ENCODE data around the gene REPIN1.

The REPIN1 gene

GRCh38 chr7:150371996-150372270, 3.3 kb downstream of the REPIN1 start:
- no peak overlapping the region for H3K4me3 ChIP-seq (ENCODE audit: low read depth, low read length)
- no peak for TF ChIP-seq CTCF (IDR thresholded peaks at IDR 0.05; ENCODE audit: borderline replicate concordance, insufficient read depth, low read depth, low read length)

- H3K4me3 ChIP-seq (ENCODE audit: low read depth, low read length), result no peak overlapping the region
- TF ChIP-seq CTCF (IDR thresholded peaks at IDR 0.05; ENCODE audit: borderline replicate concordance, insufficient read depth, low read depth, low read length), result no peak
These were observed 3.8 kb downstream of the REPIN1 start for GRCh38 chr7:150372271-150373048.

- no peak for TF ChIP-seq CTCF (IDR thresholded peaks at IDR 0.05; ENCODE audit: borderline replicate concordance, insufficient read depth, low read depth, low read length)
- no peak overlapping the region for H3K4me3 ChIP-seq (ENCODE audit: low read depth, low read length)
These were observed 4.6 kb downstream of the REPIN1 start for GRCh38 chr7:150373049-150373801.

GRCh38 chr7:150374026-150374425, 5.4 kb downstream of the REPIN1 start:
- no peak for TF ChIP-seq CTCF (IDR thresholded peaks at IDR 0.05; ENCODE audit: borderline replicate concordance, insufficient read depth, low read depth, low read length)
- H3K4me3 ChIP-seq (ENCODE audit: low read depth, low read length), result no peak overlapping the region

GRCh38 chr7:150374472-150374871, 5.8 kb downstream of the REPIN1 start:
- no peak for TF ChIP-seq CTCF (IDR thresholded peaks at IDR 0.05; ENCODE audit: borderline replicate concordance, insufficient read depth, low read depth, low read length)
- H3K4me3 ChIP-seq (ENCODE audit: low read depth, low read length), result no peak overlapping the region

GRCh38 chr7:150375662-150376521, 7.3 kb downstream of the REPIN1 start:
- H3K4me3 ChIP-seq (ENCODE audit: low read depth, low read length), result no peak overlapping the region
- TF ChIP-seq CTCF (IDR thresholded peaks at IDR 0.05; ENCODE audit: borderline replicate concordance, insufficient read depth, low read depth, low read length), result no peak
